Measurements from ENCODE around the gene SDHC. TPM values are rescaled to one million over a fixed set of nuclear protein-coding genes. Genes with fewer than 3 reads are reported as not detected.

SDHC gene
- total RNA-seq, 8 experiments from 2014 or later: 24.6 to 179 (median 77.7) TPM

Other genes with a start within 250 kb of the SDHC start
- 1 to 10 TPM in 5 of 8 experiments, under 1 TPM in 3; 0.64 to 2.8 (median 1.3) TPM for gene ARHGAP30, start 244.5 kb upstream of the SDHC start, total RNA-seq
- gene NECTIN4, start 224.8 kb upstream of the SDHC start, total RNA-seq: 10 to 100 TPM in 1 of 8 experiments, 1 to 10 TPM in 2, under 1 TPM in 4, not detected in 1; 0.14 to 29.1 (median 0.85) TPM
- 10 to 100 TPM in 5 of 8 experiments, 1 to 10 TPM in 2, not detected in 1; 1.5 to 38.5 (median 30.0) TPM for gene KLHDC9, start 216.0 kb upstream of the SDHC start, total RNA-seq
- 100 to 1,000 TPM in 7 of 8 experiments, 10 to 100 TPM in 1; 99.1 to 356 (median 197) TPM for gene PFDN2, start 196.3 kb upstream of the SDHC start, total RNA-seq
- 10 to 100 TPM; 27.7 to 59.0 (median 45.7) TPM for gene NIT1, start 196.3 kb upstream of the SDHC start, total RNA-seq
- gene DEDD, start 181.7 kb upstream of the SDHC start, total RNA-seq: 10 to 100 TPM; 12.6 to 34.4 (median 23.0) TPM
- 100 to 1,000 TPM in 2 of 8 experiments, 10 to 100 TPM in 6; 49.7 to 124 (median 91.4) TPM for gene UFC1, start 160.4 kb upstream of the SDHC start, total RNA-seq
- gene USP21, start 154.9 kb upstream of the SDHC start, total RNA-seq: 10 to 100 TPM; 11.2 to 30.4 (median 22.8) TPM
- 10 to 100 TPM; 18.4 to 86.8 (median 39.6) TPM for gene PPOX, start 148.0 kb upstream of the SDHC start, total RNA-seq
- 10 to 100 TPM; 32.2 to 50.4 (median 39.9) TPM for gene B4GALT3, start 136.9 kb upstream of the SDHC start, total RNA-seq
- 10 to 100 TPM in 3 of 8 experiments, 1 to 10 TPM in 3, under 1 TPM in 2; 0.33 to 18.5 (median 2.3) TPM for gene ADAMTS4, start 115.3 kb upstream of the SDHC start, total RNA-seq
- gene NDUFS2, start 112.0 kb upstream of the SDHC start, total RNA-seq: 100 to 1,000 TPM in 7 of 8 experiments, 10 to 100 TPM in 1; 87.8 to 151 (median 125) TPM
- 1 to 10 TPM in 1 of 8 experiments, under 1 TPM in 1, not detected in 6; 0.75 to 1.4 TPM for gene FCER1G, start 99.1 kb upstream of the SDHC start, total RNA-seq
- 1 to 10 TPM in 1 of 8 experiments, not detected in 7; 2.3 TPM for gene APOA2, start 90.8 kb upstream of the SDHC start, total RNA-seq
- gene TOMM40L, start 88.3 kb upstream of the SDHC start, total RNA-seq: 10 to 100 TPM in 7 of 8 experiments, 1 to 10 TPM in 1; 5.1 to 24.3 (median 17.3) TPM
- gene NR1I3, start 76.2 kb upstream of the SDHC start, total RNA-seq: 1 to 10 TPM; 1.2 to 6.1 (median 3.7) TPM
- 1 to 10 TPM in 2 of 8 experiments, under 1 TPM in 5, not detected in 1; 0.32 to 3.9 (median 0.59) TPM for gene PCP4L1, start 55.6 kb upstream of the SDHC start, total RNA-seq
- gene MPZ, start 4.4 kb upstream of the SDHC start, total RNA-seq: 1 to 10 TPM; 1.0 to 8.7 (median 2.2) TPM
- 100 to 1,000 TPM in 1 of 8 experiments, 1 to 10 TPM in 1, not detected in 6; 4.6 to 128 TPM for gene CFAP126, start 53.5 kb downstream of the SDHC start, total RNA-seq
- gene FCGR2A, start 191.1 kb downstream of the SDHC start, total RNA-seq: 1 to 10 TPM in 4 of 8 experiments, under 1 TPM in 4; 0.37 to 3.6 (median 1.1) TPM
- gene HSPA6, start 210.2 kb downstream of the SDHC start, total RNA-seq: 100 to 1,000 TPM in 2 of 8 experiments, 1 to 10 TPM in 2, under 1 TPM in 4; 0.58 to 250 (median 1.2) TPM
- 1 to 10 TPM in 1 of 8 experiments, under 1 TPM in 3, not detected in 4; 0.05 to 1.3 (median 0.34) TPM for gene FCGR3A, start 235.4 kb downstream of the SDHC start, total RNA-seq

Measured in motor neuron (in vitro differentiated cells).